Upper lobe of right lung (tissue), 1 donor: ENCODE data around the gene USP49. TPM values are rescaled to one million over a fixed set of nuclear protein-coding genes. Genes with fewer than 3 reads are reported as not detected.

Source experiments
- ATAC-seq: fragments of 200-7000 bp; cut with Tn5 transposase; one replicate; pipeline ENCODE4 v1.9.1; 2020; ENCODE audit warnings: mild to moderate bottlenecking, moderate library complexity
- DNase-seq: peaks from one replicate; pipeline ENCODE4 v3.0.0-alpha.2; 2020
- H3K27ac ChIP-seq: fragments of 200-600 bp; one replicate; pipeline ENCODE4 v1.8.0; 2022
- H3K27me3 ChIP-seq: fragments of 200-600 bp; one replicate; pipeline ENCODE4 v1.8.0; 2022; ENCODE audit warnings: mild to moderate bottlenecking
- H3K36me3 ChIP-seq: fragments of 200-600 bp; one replicate; pipeline ENCODE4 v1.8.0; 2022
- H3K4me1 ChIP-seq: fragments of 200-600 bp; one replicate; pipeline ENCODE4 v1.8.0; 2022
- H3K4me3 ChIP-seq: fragments of 200-600 bp; one replicate; pipeline ENCODE4 v1.8.0; 2022; ENCODE audit warnings: mild to moderate bottlenecking
- H3K9me3 ChIP-seq: fragments of 200-600 bp; one replicate; pipeline ENCODE4 v1.8.0; 2022
- CTCF ChIP-seq: fragments of 200-600 bp; IDR thresholded peaks from one replicate; pipeline ENCODE4 v1.8.0; 2022; ENCODE audit warnings: antibody characterized with exemption
- intact Hi-C: fragments of 100-400 bp; cut with DNase I; formaldehyde crosslinking; loops from one replicate; pipeline ENCODE4 v1.11.0; 2022
- total RNA-seq: library from RNA; stranded (reverse); fragmentation: NEBNext Ultra II Directional; extraction: Animal tissue kit (Norgen Biotek cat#: 25700); gene quantifications from one replicate; pipeline ENCODE4 v1.2.1, GENCODE V29; 2021
- donor health status: DM: no; HTN: yes; CAD: no; lungs with severe emphysema.

The USP49 gene
- total RNA-seq, 1 donor from 2014 or later: 2.7 TPM

- H3K4me1 ChIP-seq: no peaks in the 10 kb centered on the region
- no peak overlapping the region for H3K4me3 ChIP-seq
- H3K9me3 ChIP-seq: no peaks in the 10 kb centered on the region
- H3K36me3 ChIP-seq: no peaks in the 10 kb centered on the region
- H3K27me3 ChIP-seq: no peaks in the 10 kb centered on the region
- TF ChIP-seq CTCF: no peak
- intact Hi-C loops: no loop called here
- DNase-seq (no peak), ATAC-seq (no peak)
- H3K27ac ChIP-seq: no peak overlapping the region
Observed at GRCh38 chr6:41836022-41836659, 59.0 kb downstream of the USP49 start.

- TF ChIP-seq CTCF: no peak
- Histone ChIP-seq H3K27me3 (no peaks in the 10 kb centered on the region), H3K4me3 (no peak overlapping the region), H3K4me1 (no peaks in the 10 kb centered on the region), H3K27ac (no peak overlapping the region), H3K9me3 (no peaks in the 10 kb centered on the region), H3K36me3 (no peaks in the 10 kb centered on the region)
- intact Hi-C loops: no loop called here
- ATAC-seq (no peak), DNase-seq (no peak)
Observed at GRCh38 chr6:41832263-41832662, 62.9 kb downstream of the USP49 start.

- no peaks in the 10 kb centered on the region for H3K36me3 ChIP-seq
- no peak overlapping the region for H3K4me3 ChIP-seq
- ATAC-seq (no peak), DNase-seq (no peak)
- H3K27ac ChIP-seq: no peak overlapping the region
- H3K9me3 ChIP-seq: no peaks in the 10 kb centered on the region
- TF ChIP-seq CTCF: no peak
- intact Hi-C loops: no loop called here
- H3K4me1 ChIP-seq: peaks cover 6% of the 10 kb centered on the region
- H3K27me3 ChIP-seq: no peaks in the 10 kb centered on the region
Observed at GRCh38 chr6:41826343-41827022, 68.7 kb downstream of the USP49 start.

GRCh38 chr6:41824571-41825569 lies 70.3 kb downstream of the USP49 start:
- intact Hi-C loops: no loop called here
- H3K27me3 ChIP-seq: no peaks in the 10 kb centered on the region
- no peaks in the 10 kb centered on the region for H3K9me3 ChIP-seq
- peaks cover 6% of the 10 kb centered on the region for H3K4me1 ChIP-seq
- H3K27ac ChIP-seq: no peak overlapping the region
- no peak overlapping the region for H3K4me3 ChIP-seq
- ATAC-seq: peak; percentile 93
- DNase-seq: no peak
- no peaks in the 10 kb centered on the region for H3K36me3 ChIP-seq
- TF ChIP-seq CTCF: no peak

- no peaks in the 10 kb centered on the region for H3K27me3 ChIP-seq
- ATAC-seq (no peak), DNase-seq (no peak)
- no peaks in the 10 kb centered on the region for H3K9me3 ChIP-seq
- intact Hi-C loops: no loop called here
- H3K27ac ChIP-seq: no peak overlapping the region
- no peaks in the 10 kb centered on the region for H3K36me3 ChIP-seq
- H3K4me1 ChIP-seq: peaks cover 6% of the 10 kb centered on the region
- H3K4me3 ChIP-seq: no peak overlapping the region
- no peak for TF ChIP-seq CTCF
Observed at GRCh38 chr6:41823178-41823577, 72.0 kb downstream of the USP49 start.
